Loucy (cell line): Measurements from ENCODE around the gene ASH1L.
"Not testable (repeated sequence)": the region's sequence is repeated elsewhere in the genome, so short reads cannot be mapped to it uniquely, and the experiment has no call there.

ENCODE experiments used
- H2AFZ ChIP-seq: fragments of 200-600 bp; sonication (generic); 2 replicates; pipeline ENCODE4 v1.6.0; 2016; ENCODE audit warnings: antibody characterized with exemption, mild to moderate bottlenecking, low read length, moderate library complexity
- H3F3A ChIP-seq: fragments of 200-600 bp; 2 replicates; pipeline ENCODE4 v1.6.0; 2016; ENCODE audit warnings: antibody characterized with exemption, low read depth, mild to moderate bottlenecking
- H3K27me3 ChIP-seq: fragments of 200-600 bp; sonication (generic); 2 replicates; pipeline ENCODE4 v1.6.1; 2014; ENCODE audit warnings: low read length, mild to moderate bottlenecking; ENCODE audit not compliant: insufficient read depth, poor library complexity, severe bottlenecking
- H3K36me3 ChIP-seq: fragments of 200-600 bp; sonication (generic); 2 replicates; pipeline ENCODE4 v1.6.1; 2016; ENCODE audit warnings: low read length; ENCODE audit not compliant: insufficient read depth
- H3K4me1 ChIP-seq: fragments of 200-600 bp; sonication (generic); 2 replicates; pipeline ENCODE4 v1.5.1; 2014; ENCODE audit warnings: low read length, mild to moderate bottlenecking; ENCODE audit not compliant: insufficient read depth, poor library complexity, severe bottlenecking
- H3K4me2 ChIP-seq: fragments of 200-600 bp; sonication (generic); 2 replicates; pipeline ENCODE4 v1.6.0; 2014; ENCODE audit warnings: antibody characterized with exemption, low read length, low read depth, mild to moderate bottlenecking; ENCODE audit not compliant: poor library complexity, severe bottlenecking
- H3K4me3 ChIP-seq: fragments of 200-600 bp; sonication (generic); 2 replicates; pipeline ENCODE4 v1.5.1; 2014; ENCODE audit warnings: low read length, mild to moderate bottlenecking, mixed read lengths; ENCODE audit not compliant: poor library complexity, severe bottlenecking
- H3K79me2 ChIP-seq: fragments of 200-600 bp; sonication (generic); 2 replicates; pipeline ENCODE4 v1.6.1; 2014; ENCODE audit warnings: low read length; ENCODE audit not compliant: insufficient read depth
- H3K9ac ChIP-seq: fragments of 200-600 bp; sonication (generic); 2 replicates; pipeline ENCODE4 v1.6.0; 2014; ENCODE audit warnings: mild to moderate bottlenecking, low read depth, low read length, moderate library complexity; ENCODE audit not compliant: poor library complexity, severe bottlenecking
- H3K9me2 ChIP-seq: fragments of 200-600 bp; sonication (generic); replicated peaks from 2 replicates; pipeline ENCODE4 v1.6.1; 2016; ENCODE audit warnings: low read depth, low read length, mixed read lengths
- H3K9me3 ChIP-seq: fragments of 200-600 bp; sonication (generic); 2 replicates; pipeline ENCODE4 v1.6.1; 2014; ENCODE audit warnings: mild to moderate bottlenecking, antibody characterized with exemption, low read length, low read depth; ENCODE audit not compliant: insufficient read depth
- H4K20me1 ChIP-seq: fragments of 200-600 bp; sonication (generic); 2 replicates; pipeline ENCODE4 v1.6.0; 2014; ENCODE audit warnings: antibody characterized with exemption, low read length, mild to moderate bottlenecking; ENCODE audit not compliant: insufficient read depth, poor library complexity, severe bottlenecking
- EZH2phosphoT487 ChIP-seq: fragments of 200-600 bp; IDR thresholded peaks from 2 replicates; pipeline ENCODE4 v1.6.1; 2018; ENCODE audit warnings: antibody characterized with exemption, mild to moderate bottlenecking, moderate library complexity, borderline replicate concordance
- TF ChIP-seq, protein P1 (sequence below): fragments of 200-600 bp; sonication (generic); conservative IDR thresholded peaks from 2 replicates; pipeline ENCODE4 v1.5.1; 2014; ENCODE audit warnings: mild to moderate bottlenecking, antibody characterized with exemption, low read length

The ASH1L gene

DNA sequence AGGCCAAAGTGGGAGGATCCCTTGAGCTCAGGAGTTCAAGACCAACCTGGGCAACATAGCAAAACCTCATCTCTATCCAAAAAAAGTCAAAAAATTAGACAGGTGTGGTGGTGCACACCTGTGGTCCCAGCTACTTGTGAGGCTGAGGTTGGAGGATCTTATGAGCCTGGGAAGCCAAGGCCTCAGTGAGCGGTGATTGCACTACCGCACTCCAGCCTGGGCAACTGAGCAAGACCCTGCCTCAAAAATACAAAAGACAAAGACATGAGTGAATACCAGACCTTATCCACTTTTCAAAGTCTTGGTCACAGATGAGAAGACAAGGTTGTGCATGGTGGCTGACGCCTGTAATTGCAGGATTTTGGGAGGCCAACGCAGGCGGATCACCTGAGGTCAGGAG, 34.3 kb upstream of the ASH1L start:
- Histone ChIP-seq H3K9me3 (no peaks in the 10 kb centered on the region), H3K27me3 (no peaks in the 10 kb centered on the region), H3K79me2 (no peaks in the 10 kb centered on the region), H3K36me3 (no peaks in the 10 kb centered on the region), H3K4me1 (peaks cover 9% of the 10 kb centered on the region), H3K4me3 (no peak overlapping the region), H4K20me1 (no peaks in the 10 kb centered on the region), H3K4me2 (no peak overlapping the region), H2AFZ (no peak overlapping the region), H3F3A (no peaks in the 10 kb centered on the region), H3K9me2 (no peaks in the 10 kb centered on the region), H3K9ac (no peak overlapping the region)
- TF ChIP-seq, protein P1, sequence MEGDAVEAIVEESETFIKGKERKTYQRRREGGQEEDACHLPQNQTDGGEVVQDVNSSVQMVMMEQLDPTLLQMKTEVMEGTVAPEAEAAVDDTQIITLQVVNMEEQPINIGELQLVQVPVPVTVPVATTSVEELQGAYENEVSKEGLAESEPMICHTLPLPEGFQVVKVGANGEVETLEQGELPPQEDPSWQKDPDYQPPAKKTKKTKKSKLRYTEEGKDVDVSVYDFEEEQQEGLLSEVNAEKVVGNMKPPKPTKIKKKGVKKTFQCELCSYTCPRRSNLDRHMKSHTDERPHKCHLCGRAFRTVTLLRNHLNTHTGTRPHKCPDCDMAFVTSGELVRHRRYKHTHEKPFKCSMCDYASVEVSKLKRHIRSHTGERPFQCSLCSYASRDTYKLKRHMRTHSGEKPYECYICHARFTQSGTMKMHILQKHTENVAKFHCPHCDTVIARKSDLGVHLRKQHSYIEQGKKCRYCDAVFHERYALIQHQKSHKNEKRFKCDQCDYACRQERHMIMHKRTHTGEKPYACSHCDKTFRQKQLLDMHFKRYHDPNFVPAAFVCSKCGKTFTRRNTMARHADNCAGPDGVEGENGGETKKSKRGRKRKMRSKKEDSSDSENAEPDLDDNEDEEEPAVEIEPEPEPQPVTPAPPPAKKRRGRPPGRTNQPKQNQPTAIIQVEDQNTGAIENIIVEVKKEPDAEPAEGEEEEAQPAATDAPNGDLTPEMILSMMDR, result no peak
- TF ChIP-seq EZH2phosphoT487, result no peak

DNA sequence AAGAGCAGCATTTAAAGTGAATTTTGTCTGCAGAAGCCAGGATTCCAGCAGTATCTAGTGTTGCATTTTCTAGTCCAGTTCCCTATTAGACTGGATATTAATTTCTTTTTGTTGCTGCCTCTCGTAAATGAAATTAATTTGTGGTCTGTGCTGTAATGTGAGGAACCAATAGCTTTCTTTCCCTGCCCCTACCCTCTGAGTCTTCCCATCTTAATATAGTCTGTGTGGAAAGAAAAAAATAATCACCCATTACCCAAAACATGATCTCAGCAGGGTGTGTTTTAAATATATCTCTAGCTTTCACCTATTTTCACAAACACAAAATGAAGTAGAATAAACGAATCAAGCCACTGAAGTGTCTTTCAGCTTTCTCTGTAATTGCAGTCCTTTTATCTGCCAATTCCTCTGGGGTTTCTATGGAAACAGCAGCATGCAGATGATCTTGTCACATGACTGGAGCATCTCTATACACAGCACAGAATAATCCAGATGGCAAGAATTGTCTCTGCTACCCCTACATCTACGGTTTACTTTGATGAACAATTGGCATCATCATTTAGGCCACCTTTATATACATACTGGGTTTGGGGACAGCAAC, 33.4 kb upstream of the ASH1L start:
- H3K9me2 ChIP-seq, H3K27me3 ChIP-seq, H3K79me2 ChIP-seq: not testable (repeated sequence)

DNA sequence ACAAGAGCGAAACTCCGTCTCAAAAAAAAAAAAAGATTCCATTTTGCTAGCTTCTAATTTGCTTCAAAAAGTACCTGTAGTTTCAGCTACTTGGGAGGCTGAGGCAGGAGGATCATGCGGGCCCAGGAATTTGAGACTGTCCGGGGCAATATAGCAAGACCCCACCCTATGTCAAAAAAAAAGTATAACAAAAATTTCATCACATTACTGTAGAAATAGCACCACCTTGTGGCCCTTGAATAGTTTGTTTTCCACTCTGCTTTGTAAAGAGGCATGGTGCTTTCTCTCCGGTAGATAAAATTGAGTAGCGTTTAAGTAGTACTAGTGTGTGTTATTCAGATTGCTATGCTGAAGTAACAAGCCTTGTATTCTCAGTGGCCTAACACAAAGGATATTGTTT, 29.2 kb upstream of the ASH1L start:
- Histone ChIP-seq H3F3A (no peaks in the 10 kb centered on the region), H3K4me1 (no peaks in the 10 kb centered on the region), H2AFZ (no peak overlapping the region), H3K27me3 (no peaks in the 10 kb centered on the region), H3K4me2 (no peak overlapping the region), H3K4me3 (no peak overlapping the region), H3K79me2 (no peaks in the 10 kb centered on the region), H3K36me3 (no peaks in the 10 kb centered on the region), H3K9me3 (no peaks in the 10 kb centered on the region), H4K20me1 (no peaks in the 10 kb centered on the region), H3K9me2 (no peaks in the 10 kb centered on the region), H3K9ac (no peak overlapping the region)
- TF ChIP-seq EZH2phosphoT487, result no peak
- TF ChIP-seq, protein P1, result peak; percentile 61

More for the DNA sequence above, 33.4 kb upstream of the ASH1L start:
- H3K36me3 ChIP-seq, H3K4me1 ChIP-seq, H3K9me3 ChIP-seq, H4K20me1 ChIP-seq, H3K9ac ChIP-seq, H3K4me2 ChIP-seq, H2AFZ ChIP-seq, H3K4me3 ChIP-seq, H3F3A ChIP-seq: not testable (repeated sequence)

DNA sequence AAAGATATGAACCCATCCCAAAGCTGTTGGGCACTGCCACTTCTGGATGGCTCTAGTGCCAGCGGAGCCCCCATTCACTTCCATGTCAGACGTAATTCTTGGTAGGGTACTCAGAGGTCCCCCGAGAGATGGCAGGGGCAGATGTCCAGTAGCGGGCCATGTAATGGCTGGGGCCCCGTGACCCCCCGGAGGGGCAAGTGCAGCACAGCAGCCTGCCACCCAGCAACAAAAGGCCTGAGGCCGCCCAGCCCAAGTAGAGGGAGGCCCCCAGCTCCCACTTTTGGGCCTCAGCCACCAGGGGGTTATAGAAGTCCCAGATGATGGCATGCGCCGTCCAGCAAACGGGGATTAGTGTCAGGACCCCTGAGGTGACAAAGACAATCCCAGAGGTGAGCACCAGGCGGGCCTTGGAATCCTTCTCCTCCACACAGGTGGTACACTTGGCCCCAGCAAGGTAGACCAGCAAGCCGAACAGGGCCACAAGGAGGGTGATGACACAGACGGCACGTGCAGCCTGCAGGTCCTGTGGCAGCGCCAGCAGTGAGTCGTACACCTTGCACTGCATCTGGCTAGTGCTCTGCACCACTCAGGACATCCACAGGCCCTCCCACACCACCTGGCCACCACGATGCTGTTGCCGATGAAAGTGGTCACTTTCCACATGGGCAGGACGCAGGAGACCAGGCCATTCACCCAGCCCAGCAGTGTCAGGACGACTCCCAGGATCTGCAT, 28.1 kb upstream of the ASH1L start:
- H3K9me2 ChIP-seq, H3K9ac ChIP-seq, H3K36me3 ChIP-seq, H2AFZ ChIP-seq, H3K27me3 ChIP-seq, H3K4me3 ChIP-seq, H4K20me1 ChIP-seq, H3K4me1 ChIP-seq, H3K4me2 ChIP-seq, H3K9me3 ChIP-seq, H3F3A ChIP-seq, H3K79me2 ChIP-seq: not testable (repeated sequence)

DNA sequence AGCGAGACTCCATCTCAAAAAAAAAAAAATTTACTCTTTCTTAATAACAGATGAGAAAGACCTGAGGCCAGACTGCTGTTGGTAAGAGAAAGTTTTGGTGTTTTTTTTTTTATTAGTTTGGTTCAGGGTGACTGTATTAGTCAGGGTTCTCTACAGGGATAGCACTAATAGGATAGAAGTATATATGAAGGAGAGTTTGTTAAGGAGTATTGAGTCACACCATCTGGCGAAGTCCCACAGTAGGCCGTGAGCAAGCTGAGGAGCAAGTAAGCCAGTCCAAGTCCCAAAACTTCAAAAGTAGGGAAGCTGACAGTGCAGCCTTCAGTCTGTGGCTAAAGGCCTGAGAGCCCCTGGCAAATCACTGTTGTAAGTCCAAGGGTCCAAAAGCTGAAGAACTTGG, 26.7 kb upstream of the ASH1L start:
- not testable (repeated sequence) for H3K9me3 ChIP-seq, H2AFZ ChIP-seq, H3K27me3 ChIP-seq, H3K9ac ChIP-seq, H3F3A ChIP-seq, H3K79me2 ChIP-seq, H4K20me1 ChIP-seq, H3K4me1 ChIP-seq, H3K36me3 ChIP-seq, H3K9me2 ChIP-seq, H3K4me2 ChIP-seq, H3K4me3 ChIP-seq

DNA sequence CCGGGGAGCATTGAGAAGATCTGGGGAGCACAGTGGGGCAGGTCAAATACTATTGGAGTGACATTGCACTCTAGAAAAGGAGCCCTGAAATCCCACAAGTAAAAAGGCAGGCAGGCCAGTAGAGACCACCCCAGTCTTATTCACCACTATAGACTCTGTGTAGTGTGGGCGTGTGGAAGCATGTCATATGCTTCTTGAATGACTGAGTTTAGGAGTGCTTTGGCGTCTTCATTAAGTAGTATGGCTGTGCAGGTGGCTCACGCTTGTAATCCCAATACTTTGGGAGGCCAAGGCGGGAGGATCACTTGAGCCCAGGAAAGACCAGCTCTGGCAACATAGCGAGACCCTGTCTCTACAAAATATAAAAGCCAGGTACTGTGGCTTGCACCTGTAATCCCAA, 21.2 kb upstream of the ASH1L start:
- not testable (repeated sequence) for H3K9ac ChIP-seq, H3F3A ChIP-seq, H3K4me2 ChIP-seq, H3K4me3 ChIP-seq, H3K36me3 ChIP-seq, H3K27me3 ChIP-seq, H3K4me1 ChIP-seq, H2AFZ ChIP-seq, H3K9me2 ChIP-seq, H3K9me3 ChIP-seq, H3K79me2 ChIP-seq, H4K20me1 ChIP-seq
